GM23338 (cell line): ENCODE data around the gene ZNF385B.

Source experiments
- CTCF ChIP-seq, 2 experiments: fragments of 200-600 bp in 1 of 2; sonication (generic) in 1 of 2; conservative IDR thresholded peaks; 2 replicates each; pipeline versions ENCODE4 v1.5.1 to v1.6.1; 2016 to 2017; ENCODE audit warnings: antibody characterized with exemption in 2 of 2, low read depth in 2 of 2, mild to moderate bottlenecking in 2 of 2, moderate library complexity in 1 of 2
- EZH2 ChIP-seq: fragments of 200-600 bp; sonication (generic); IDR thresholded peaks from one replicate; pipeline ENCODE4 v1.8.0; 2017; ENCODE audit warnings: antibody characterized with exemption, mild to moderate bottlenecking, low read depth; ENCODE audit not compliant: unreplicated experiment
- POLR2AphosphoS5 ChIP-seq: IDR thresholded peaks from 2 replicates; pipeline ENCODE4 v1.6.1; 2016; ENCODE audit warnings: antibody characterized with exemption, low read depth
- ZNF114 ChIP-seq: fragments of 250-450 bp; sonication (Bioruptor Pico); IDR thresholded peaks from 2 replicates; pipeline ENCODE4 v1.5.0; 2020; ENCODE audit warnings: mild to moderate bottlenecking, moderate library complexity
- TF ChIP-seq, protein P1 (sequence below): IDR thresholded peaks from one replicate; pipeline ENCODE4 v1.6.1; 2018; ENCODE audit warnings: antibody characterized with exemption; ENCODE audit not compliant: unreplicated experiment

- TF ChIP-seq EZH2 (no peak), POLR2AphosphoS5 (no peak), CTCF (conservative IDR thresholded peaks at IDR 0.05; ENCODE audit: low read depth in 2 of 2) (no peak), ZNF114 (CRISPR knock-in tag) (no peak)
- TF ChIP-seq, protein P1, sequence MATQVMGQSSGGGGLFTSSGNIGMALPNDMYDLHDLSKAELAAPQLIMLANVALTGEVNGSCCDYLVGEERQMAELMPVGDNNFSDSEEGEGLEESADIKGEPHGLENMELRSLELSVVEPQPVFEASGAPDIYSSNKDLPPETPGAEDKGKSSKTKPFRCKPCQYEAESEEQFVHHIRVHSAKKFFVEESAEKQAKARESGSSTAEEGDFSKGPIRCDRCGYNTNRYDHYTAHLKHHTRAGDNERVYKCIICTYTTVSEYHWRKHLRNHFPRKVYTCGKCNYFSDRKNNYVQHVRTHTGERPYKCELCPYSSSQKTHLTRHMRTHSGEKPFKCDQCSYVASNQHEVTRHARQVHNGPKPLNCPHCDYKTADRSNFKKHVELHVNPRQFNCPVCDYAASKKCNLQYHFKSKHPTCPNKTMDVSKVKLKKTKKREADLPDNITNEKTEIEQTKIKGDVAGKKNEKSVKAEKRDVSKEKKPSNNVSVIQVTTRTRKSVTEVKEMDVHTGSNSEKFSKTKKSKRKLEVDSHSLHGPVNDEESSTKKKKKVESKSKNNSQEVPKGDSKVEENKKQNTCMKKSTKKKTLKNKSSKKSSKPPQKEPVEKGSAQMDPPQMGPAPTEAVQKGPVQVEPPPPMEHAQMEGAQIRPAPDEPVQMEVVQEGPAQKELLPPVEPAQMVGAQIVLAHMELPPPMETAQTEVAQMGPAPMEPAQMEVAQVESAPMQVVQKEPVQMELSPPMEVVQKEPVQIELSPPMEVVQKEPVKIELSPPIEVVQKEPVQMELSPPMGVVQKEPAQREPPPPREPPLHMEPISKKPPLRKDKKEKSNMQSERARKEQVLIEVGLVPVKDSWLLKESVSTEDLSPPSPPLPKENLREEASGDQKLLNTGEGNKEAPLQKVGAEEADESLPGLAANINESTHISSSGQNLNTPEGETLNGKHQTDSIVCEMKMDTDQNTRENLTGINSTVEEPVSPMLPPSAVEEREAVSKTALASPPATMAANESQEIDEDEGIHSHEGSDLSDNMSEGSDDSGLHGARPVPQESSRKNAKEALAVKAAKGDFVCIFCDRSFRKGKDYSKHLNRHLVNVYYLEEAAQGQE = no peak
Measured at GRCh38 chr2:179854891-179855290, 6.5 kb downstream of the ZNF385B start.
